ENCODE data around the gene TMEM117. TPM values are rescaled to one million over a fixed set of nuclear protein-coding genes. Genes with fewer than 3 reads are reported as not detected.
"Not testable (repeated sequence)": the region's sequence is repeated elsewhere in the genome, so short reads cannot be mapped to it uniquely, and the experiment has no call there.

The TMEM117 gene
- total RNA-seq, 2 donors from 2014 or later, result 7.3 to 30.8 TPM

GRCh38 chr12:44036875-44037443 lies 201.1 kb downstream of the TMEM117 start:
- H3K27me3 ChIP-seq (replicated peaks; ENCODE audit: insufficient read depth), result no peaks in the 10 kb centered on the region
- H3K4me1 ChIP-seq (ENCODE audit: control insufficient read depth in 1 of 2, low read depth in 2 of 2), result peaks cover 0 to 5% of the 10 kb centered on the region in 2 donors
- H3K9me3 ChIP-seq, result no peaks in the 10 kb centered on the region
- DNase-seq (ENCODE audit: low spot score) (no peak), ATAC-seq (ENCODE audit: insufficient number of reproducible peaks, low FRiP score, low read depth) (no peak)
- no peak for TF ChIP-seq CTCF (IDR thresholded peaks at IDR 0.05)
- peaks cover 3% of the 10 kb centered on the region for H3K36me3 ChIP-seq
- H3K4me3 ChIP-seq, result no peak overlapping the region
- no peak overlapping the region for H3K27ac ChIP-seq

GRCh38 chr12:44038411-44038810 lies 202.5 kb downstream of the TMEM117 start:
- ATAC-seq (ENCODE audit: insufficient number of reproducible peaks, low FRiP score, low read depth) (no peak), DNase-seq (ENCODE audit: low spot score) (no peak)
- Histone ChIP-seq H3K9me3 (no peaks in the 10 kb centered on the region), H3K4me3 (no peak overlapping the region), H3K4me1 (ENCODE audit: control insufficient read depth in 1 of 2, low read depth in 2 of 2) (peaks cover 0 to 5% of the 10 kb centered on the region in 2 donors), H3K27ac (no peak overlapping the region), H3K27me3 (replicated peaks; ENCODE audit: insufficient read depth) (no peaks in the 10 kb centered on the region), H3K36me3 (no peaks in the 10 kb centered on the region)
- TF ChIP-seq CTCF (IDR thresholded peaks at IDR 0.05), result no peak

GRCh38 chr12:44044491-44044890 lies 208.6 kb downstream of the TMEM117 start:
- not testable (repeated sequence) for H3K36me3 ChIP-seq; H3K4me1 ChIP-seq (ENCODE audit: control insufficient read depth in 1 of 2, low read depth in 2 of 2); ATAC-seq (ENCODE audit: insufficient number of reproducible peaks, low FRiP score, low read depth); H3K9me3 ChIP-seq; H3K27ac ChIP-seq; DNase-seq (ENCODE audit: low spot score); H3K27me3 ChIP-seq (replicated peaks; ENCODE audit: insufficient read depth); H3K4me3 ChIP-seq

- no peaks in the 10 kb centered on the region for H3K9me3 ChIP-seq
Observed at GRCh38 chr12:44046732-44047417, 211.0 kb downstream of the TMEM117 start.

GRCh38 chr12:44052554-44052953 lies 216.7 kb downstream of the TMEM117 start:
- no peaks in the 10 kb centered on the region for H3K36me3 ChIP-seq
- H3K27ac ChIP-seq, result no peak overlapping the region
- H3K4me3 ChIP-seq, result no peak overlapping the region
- no peak for ATAC-seq (ENCODE audit: insufficient number of reproducible peaks, low FRiP score, low read depth)
- DNase-seq (ENCODE audit: low spot score), result no peak
- no peak for TF ChIP-seq CTCF (IDR thresholded peaks at IDR 0.05)
- H3K4me1 ChIP-seq (ENCODE audit: control insufficient read depth in 1 of 2, low read depth in 2 of 2), result peaks cover 8 to 15% of the 10 kb centered on the region in 2 donors
- no peaks in the 10 kb centered on the region for H3K9me3 ChIP-seq
- H3K27me3 ChIP-seq (replicated peaks; ENCODE audit: insufficient read depth), result no peaks in the 10 kb centered on the region

More at GRCh38 chr12:44046732-44047417, 211.0 kb downstream of the TMEM117 start:
- ATAC-seq (ENCODE audit: insufficient number of reproducible peaks, low FRiP score, low read depth) (no peak), DNase-seq (ENCODE audit: low spot score) (no peak)
- Histone ChIP-seq H3K4me3 (no peak overlapping the region), H3K27me3 (replicated peaks; ENCODE audit: insufficient read depth) (no peaks in the 10 kb centered on the region), H3K4me1 (ENCODE audit: control insufficient read depth in 1 of 2, low read depth in 2 of 2) (no peaks in the 10 kb centered on the region), H3K27ac (no peak overlapping the region), H3K36me3 (no peaks in the 10 kb centered on the region)
- no peak for TF ChIP-seq CTCF (IDR thresholded peaks at IDR 0.05)
